Esophagus squamous epithelium (tissue), 5 donors: ENCODE data around the gene NUP133. TPM values are rescaled to one million over a fixed set of nuclear protein-coding genes. Genes with fewer than 3 reads are reported as not detected.
"Not testable (repeated sequence)": the region's sequence is repeated elsewhere in the genome, so short reads cannot be mapped to it uniquely, and the experiment has no call there.

Source experiments
- DNase-seq: peaks from one replicate; lab custom pipeline; 2025; lab: John Stamatoyannopoulos, UW
- H3K27ac ChIP-seq, 4 donors: fragments of 200-600 bp; sonication (generic); one replicate each; pipeline ENCODE4 v1.5.1; 2016 to 2019; ENCODE audit warnings: mild to moderate bottlenecking in 1 of 4
- H3K27me3 ChIP-seq, 4 donors: fragments of 200-600 bp; sonication (generic); 1 replicate in 3 of 4; 2 replicates in 1 of 4; pipeline versions ENCODE4 v1.5.1 to v1.6.0; 2017 to 2021; ENCODE audit warnings: antibody characterized with exemption in 1 of 4
- H3K36me3 ChIP-seq, 3 donors: fragments of 200-600 bp; sonication (generic); one replicate each; pipeline ENCODE4 v1.5.1; 2016 to 2019
- H3K4me1 ChIP-seq, 3 donors: fragments of 200-600 bp; sonication (generic); one replicate each; pipeline ENCODE4 v1.5.1; 2017 to 2019
- H3K4me3 ChIP-seq, 4 donors: fragments of 200-600 bp; sonication (generic); 1 replicate in 3 of 4; 2 replicates in 1 of 4; pipeline ENCODE4 v1.5.1; 2016 to 2019; ENCODE audit warnings: mild to moderate bottlenecking in 2 of 4, moderate library complexity in 1 of 4
- H3K9me3 ChIP-seq, 3 donors: fragments of 200-600 bp; sonication (generic); one replicate each; pipeline ENCODE4 v1.5.1; 2016 to 2019
- POLR2A ChIP-seq, 4 donors: fragments of 450-650 bp; IDR thresholded peaks; one replicate each; pipeline ENCODE4 v1.6.1; 2017; ENCODE audit warnings: antibody characterized with exemption in 4 of 4, mild to moderate bottlenecking in 4 of 4, moderate library complexity in 3 of 4
- WGBS, 2 donors: methylation state at CpG; one replicate each; pipeline ENCODE4 v1.1.5; 2018; 5-methylcytosine and 5-hydroxymethylcytosine counted together
- intact Hi-C: fragments of 100-400 bp; cut with DNase I; formaldehyde crosslinking; loops from one replicate; pipeline ENCODE4 v1.15.0; 2022
- small RNA-seq, 4 donors: library from RNA; depleted of rRNA; stranded (forward); fragments of <200 nt; gene quantifications; one replicate each; pipeline ENCODE3, GENCODE V24; 2016
- total RNA-seq, 4 donors: library from RNA; depleted of rRNA; stranded (reverse); fragments of >200 nt; gene quantifications; one replicate each; pipeline ENCODE4 v1.1.0, GENCODE V29; 2016
- TF ChIP-seq, protein P1 (sequence below), 6 experiments: fragments of 450-650 bp in 4 of 6; fragments of 200-600 bp in 2 of 6; sonication (generic) in 2 of 6; IDR thresholded peaks; one replicate each; pipeline ENCODE4 v1.5.1; 2016 to 2019; ENCODE audit warnings: antibody characterized with exemption in 6 of 6, mild to moderate bottlenecking in 4 of 6, moderate library complexity in 4 of 6
- donor health status: DM: yes; HTN: yes; CAD: no.

NUP133 gene
- total RNA-seq, 4 donors from 2014 or later: 11.1 to 29.3 (median 22.0) TPM

DNA sequence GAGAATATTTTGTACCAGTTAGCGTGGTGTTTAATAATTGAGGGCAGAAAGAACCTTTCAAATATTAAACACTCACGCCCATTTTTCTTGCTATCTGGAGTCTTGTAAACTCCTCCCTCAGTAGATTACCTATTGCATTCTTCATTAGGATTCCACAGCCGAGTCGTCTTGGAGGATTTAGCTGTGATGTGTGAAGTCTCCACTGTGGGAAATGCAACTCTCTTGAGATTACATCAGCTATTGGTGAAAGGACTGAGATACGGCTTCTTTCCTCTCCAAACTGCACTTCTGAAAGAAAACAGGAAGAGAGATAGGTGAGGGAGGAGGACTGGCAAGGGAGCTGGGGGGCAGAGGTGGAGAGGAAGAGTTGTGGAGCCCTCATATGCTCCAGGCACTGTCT, 110.4 kb downstream of the NUP133 start:
- H3K36me3 ChIP-seq: no peaks in the 10 kb centered on the region
- H3K4me1 ChIP-seq: no peaks in the 10 kb centered on the region
- intact Hi-C loops: no loop called here
- H3K27ac ChIP-seq: no peak overlapping the region
- H3K9me3 ChIP-seq: no peaks in the 10 kb centered on the region
- WGBS, 2 donors: 38 to 55% methylated on average over 5 of the region's 5 CpGs
- peaks cover 0 to 82% (median 0%) of the 10 kb centered on the region in 4 donors for H3K27me3 ChIP-seq
- TF ChIP-seq, protein P1, sequence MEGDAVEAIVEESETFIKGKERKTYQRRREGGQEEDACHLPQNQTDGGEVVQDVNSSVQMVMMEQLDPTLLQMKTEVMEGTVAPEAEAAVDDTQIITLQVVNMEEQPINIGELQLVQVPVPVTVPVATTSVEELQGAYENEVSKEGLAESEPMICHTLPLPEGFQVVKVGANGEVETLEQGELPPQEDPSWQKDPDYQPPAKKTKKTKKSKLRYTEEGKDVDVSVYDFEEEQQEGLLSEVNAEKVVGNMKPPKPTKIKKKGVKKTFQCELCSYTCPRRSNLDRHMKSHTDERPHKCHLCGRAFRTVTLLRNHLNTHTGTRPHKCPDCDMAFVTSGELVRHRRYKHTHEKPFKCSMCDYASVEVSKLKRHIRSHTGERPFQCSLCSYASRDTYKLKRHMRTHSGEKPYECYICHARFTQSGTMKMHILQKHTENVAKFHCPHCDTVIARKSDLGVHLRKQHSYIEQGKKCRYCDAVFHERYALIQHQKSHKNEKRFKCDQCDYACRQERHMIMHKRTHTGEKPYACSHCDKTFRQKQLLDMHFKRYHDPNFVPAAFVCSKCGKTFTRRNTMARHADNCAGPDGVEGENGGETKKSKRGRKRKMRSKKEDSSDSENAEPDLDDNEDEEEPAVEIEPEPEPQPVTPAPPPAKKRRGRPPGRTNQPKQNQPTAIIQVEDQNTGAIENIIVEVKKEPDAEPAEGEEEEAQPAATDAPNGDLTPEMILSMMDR (IDR thresholded peaks at IDR 0.05): no peak
- no peak for TF ChIP-seq POLR2A (IDR thresholded peaks at IDR 0.05)
- no peak for DNase-seq
- H3K4me3 ChIP-seq: no peak overlapping the region

GRCh38 chr1:229396585-229397206, 111.4 kb downstream of the NUP133 start:
- H3K4me3 ChIP-seq: no peak overlapping the region
- no peaks in the 10 kb centered on the region for H3K4me1 ChIP-seq
- no peaks in the 10 kb centered on the region for H3K36me3 ChIP-seq
- H3K27ac ChIP-seq: no peak overlapping the region
- no peak for DNase-seq
- H3K27me3 ChIP-seq: peaks cover 0 to 74% (median 0%) of the 10 kb centered on the region in 4 donors
- WGBS, 2 donors: 24 to 31% methylated on average over 11 of the region's 11 CpGs
- H3K9me3 ChIP-seq: no peaks in the 10 kb centered on the region
- intact Hi-C loops: no loop called here
- TF ChIP-seq, protein P1 (IDR thresholded peaks at IDR 0.05): no peak
- no peak for TF ChIP-seq POLR2A (IDR thresholded peaks at IDR 0.05)

GRCh38 chr1:229394517-229394916, 113.6 kb downstream of the NUP133 start:
- H3K4me3 ChIP-seq, H3K27ac ChIP-seq, DNase-seq, H3K9me3 ChIP-seq, H3K4me1 ChIP-seq, H3K36me3 ChIP-seq, intact Hi-C loops: not testable (repeated sequence)
- H3K27me3 ChIP-seq: peaks cover 0 to 68% (median 0%) of the 10 kb centered on the region in 4 donors
- WGBS, 2 donors: 80 to 83% methylated on average over 5 of the region's 5 CpGs

DNA sequence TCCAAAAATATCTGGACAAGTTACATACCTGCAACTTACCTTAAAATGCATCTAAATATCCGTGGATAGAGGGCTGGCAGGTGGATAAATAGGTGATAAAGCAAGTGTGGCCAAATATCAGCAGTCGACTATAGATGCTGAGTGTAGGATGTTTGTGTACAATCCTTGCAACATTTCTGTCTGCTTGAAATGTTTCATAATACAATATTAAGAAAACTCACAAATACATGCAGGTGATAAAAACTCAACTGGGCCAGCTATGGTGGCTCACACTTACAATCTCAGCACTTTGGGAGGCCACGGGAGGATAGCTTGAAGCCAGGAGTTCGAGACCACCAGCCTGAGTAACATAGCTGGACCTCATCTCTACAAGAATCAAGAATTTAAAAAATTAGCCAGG, 115.2 kb downstream of the NUP133 start:
- H3K4me3 ChIP-seq: no peak overlapping the region
- no peak for DNase-seq
- intact Hi-C loops: no loop called here
- no peaks in the 10 kb centered on the region for H3K36me3 ChIP-seq
- no peak overlapping the region for H3K27ac ChIP-seq
- H3K4me1 ChIP-seq: no peaks in the 10 kb centered on the region
- peaks cover 0 to 55% (median 0%) of the 10 kb centered on the region in 4 donors for H3K27me3 ChIP-seq
- WGBS, 2 donors: 63 to 69% methylated on average over 4 of the region's 4 CpGs
- TF ChIP-seq, protein P1 (IDR thresholded peaks at IDR 0.05): no peak
- no peak for TF ChIP-seq POLR2A (IDR thresholded peaks at IDR 0.05)
- H3K9me3 ChIP-seq: no peaks in the 10 kb centered on the region

Small RNAs within 50 kb of the gene (small RNA-seq; reads per million reads assigned to genes)
- 0 reads per million in 4 donors for gene RN7SKP276
- gene RNA5SP78: 0 reads per million in 4 donors
- gene RNU4-21P: 0 reads per million in 4 donors

Other genes with a start within 250 kb of the NUP133 start
- 10 to 100 TPM; 24.1 to 50.7 (median 43.0) TPM for gene RAB4A, start 237.2 kb downstream of the NUP133 start, total RNA-seq
- 1 to 10 TPM; 1.6 to 5.3 (median 4.5) TPM for gene CCSAP, start 165.3 kb downstream of the NUP133 start, total RNA-seq
- gene ACTA1, start 74.2 kb downstream of the NUP133 start, total RNA-seq: under 1 TPM in 3 of 4 donors, not detected in 1; 0.19 to 0.75 (median 0.26) TPM
- gene ABCB10, start 50.4 kb upstream of the NUP133 start, total RNA-seq: 10 to 100 TPM in 3 of 4 donors, 1 to 10 TPM in 1; 9.9 to 18.6 (median 14.3) TPM
- gene TAF5L, start 117.8 kb upstream of the NUP133 start, total RNA-seq: 10 to 100 TPM in 3 of 4 donors, 1 to 10 TPM in 1; 7.8 to 15.8 (median 12.7) TPM
- 10 to 100 TPM in 2 of 4 donors, 1 to 10 TPM in 2; 7.8 to 14.1 (median 11.0) TPM for gene URB2, start 117.9 kb upstream of the NUP133 start, total RNA-seq